Fibroblast of lung (primary cell): ENCODE measurements around the gene DCST2. TPM values are rescaled to one million over a fixed set of nuclear protein-coding genes. Genes with fewer than 3 reads are reported as not detected.
A peak's percentile ranks its signal among the peaks of the same experiment; 100 is the strongest.

ENCODE experiments used
- DNase-seq, 2 donors: peaks; one replicate each; pipeline versions ENCODE4 v3.0.0 to v3.0.0-alpha.2; 2010; ENCODE audit warnings: low read depth in 2 of 2
- H2AFZ ChIP-seq: 2 replicates; pipeline ENCODE4 v1.5.1; 2012; ENCODE audit warnings: low read length, control low read depth, inconsistent platforms
- H3K27ac ChIP-seq: 2 replicates; pipeline ENCODE4 v1.5.1; 2011; ENCODE audit warnings: low read length, control low read depth; ENCODE audit not compliant: insufficient read depth
- H3K27me3 ChIP-seq: 2 replicates; pipeline ENCODE4 v1.5.1; 2011; ENCODE audit warnings: mild to moderate bottlenecking, low read length; ENCODE audit not compliant: control insufficient read depth, insufficient read depth
- H3K36me3 ChIP-seq: 2 replicates; pipeline ENCODE4 v1.5.1; 2011; ENCODE audit warnings: low read length; ENCODE audit not compliant: control insufficient read depth, insufficient read depth
- H3K4me1 ChIP-seq: 2 replicates; pipeline ENCODE4 v1.5.1; 2011; ENCODE audit warnings: low read length; ENCODE audit not compliant: control insufficient read depth, insufficient read depth; ENCODE audit errors: extremely low read depth
- H3K4me2 ChIP-seq: 2 replicates; pipeline ENCODE4 v1.5.1; 2011; ENCODE audit warnings: low read length, control low read depth; ENCODE audit not compliant: insufficient read depth; ENCODE audit errors: extremely low read depth
- H3K4me3 ChIP-seq, 4 experiments: fragments of 200-600 bp in 1 of 4; sonication (generic) in 1 of 4; replicated peaks in 1 of 4; 2 replicates each; pipeline ENCODE4 v1.5.1; 2011 to 2016; ENCODE audit warnings: low read length in 4 of 4, low read depth in 3 of 4, mild to moderate bottlenecking in 3 of 4, control low read depth in 2 of 4, inconsistent platforms in 1 of 4, mixed read lengths in 1 of 4; ENCODE audit not compliant: insufficient read depth in 1 of 4; ENCODE audit errors: control extremely low read depth in 1 of 4
- H3K79me2 ChIP-seq: 2 replicates; pipeline ENCODE4 v1.5.1; 2012; ENCODE audit warnings: mild to moderate bottlenecking, low read length, inconsistent platforms; ENCODE audit not compliant: control insufficient read depth, insufficient read depth
- H3K9ac ChIP-seq: 2 replicates; pipeline ENCODE4 v1.5.1; 2011; ENCODE audit warnings: mild to moderate bottlenecking, low read length, control low read depth; ENCODE audit not compliant: insufficient read depth
- H3K9me3 ChIP-seq: 2 replicates; pipeline ENCODE4 v1.5.1; 2012; ENCODE audit warnings: low read depth, low read length; ENCODE audit not compliant: control insufficient read depth, insufficient read depth
- H4K20me1 ChIP-seq: 2 replicates; pipeline ENCODE4 v1.5.1; 2011; ENCODE audit warnings: low read length; ENCODE audit not compliant: control insufficient read depth, insufficient read depth; ENCODE audit errors: extremely low read depth
- CTCF ChIP-seq, 2 donors: IDR thresholded peaks in 1 of 2; conservative IDR thresholded peaks in 1 of 2; 1 replicate in 1 of 2; 2 replicates in 1 of 2; pipeline ENCODE4 v1.5.1; 2011 to 2012; ENCODE audit warnings: low read length in 2 of 2, control low read depth in 1 of 2, inconsistent platforms in 1 of 2, low read depth in 1 of 2, mild to moderate bottlenecking in 1 of 2
- EZH2 ChIP-seq: IDR thresholded peaks from 2 replicates; pipeline ENCODE4 v1.5.1; 2012; ENCODE audit warnings: low read length, control low read depth, mild to moderate bottlenecking; ENCODE audit errors: missing control alignments
- polyA plus RNA-seq, 2 donors: library from polyadenylated mRNA; depleted of rRNA in 1 of 2; stranded (reverse) in 1 of 2; unstranded in 1 of 2; fragments of >200 nt; gene quantifications; 2 replicates each; pipeline ENCODE4 v1.2.1, GENCODE V29; 2011 to 2012; ENCODE audit warnings: missing spikeins in 1 of 2
- total RNA-seq: library from RNA; depleted of rRNA; stranded (reverse); fragments of >200 nt; gene quantifications from 2 replicates; pipeline ENCODE4 v1.2.1, GENCODE V29; 2014

Gene DCST2
- total and polyA plus RNA-seq, 2 donors (not counting 1 experiment from before 2014, with no cell fraction given): 0.06 to 0.17 TPM

GRCh38 chr1:155000726-155001424 lies 32.7 kb downstream of the DCST2 start:
- peak; percentile 88 to 92 for DNase-seq
- Histone ChIP-seq H2AFZ (peak overlapping the region; percentile 49), H3K79me2 (peaks cover 13% of the 10 kb centered on the region), H3K27me3 (no peaks in the 10 kb centered on the region), H3K4me1 (peaks cover 26% of the 10 kb centered on the region), H3K4me3 (peak overlapping the region; percentile 57 to 86 (median 72)), H3K9me3 (no peaks in the 10 kb centered on the region), H3K9ac (peak overlapping the region; percentile 71), H4K20me1 (no peaks in the 10 kb centered on the region), H3K27ac (peak overlapping the region; percentile 80), H3K4me2 (peak overlapping the region; percentile 91), H3K36me3 (no peaks in the 10 kb centered on the region)
- TF ChIP-seq EZH2 (no peak), CTCF (conservative IDR thresholded peaks at IDR 0.05 in 1 of 2, IDR thresholded peaks at IDR 0.05 in 1 of 2; ENCODE audit: low read depth in 1 of 2, low read length in 2 of 2) (no peak)

GRCh38 chr1:155000411-155000725 lies 33.2 kb downstream of the DCST2 start:
- Histone ChIP-seq H3K4me3 (peak overlapping the region; percentile 18 to 86 (median 70)), H3K4me2 (peak overlapping the region; percentile 91), H3K9me3 (no peaks in the 10 kb centered on the region), H3K27me3 (no peaks in the 10 kb centered on the region), H3K4me1 (peaks cover 24% of the 10 kb centered on the region), H3K27ac (peak overlapping the region; percentile 80), H4K20me1 (no peaks in the 10 kb centered on the region), H3K79me2 (peaks cover 13% of the 10 kb centered on the region), H2AFZ (no peak overlapping the region), H3K9ac (peak overlapping the region; percentile 23), H3K36me3 (no peaks in the 10 kb centered on the region)
- peak in 1 of 2 donors; percentile 10 for DNase-seq
- TF ChIP-seq EZH2: no peak
- no peak for TF ChIP-seq CTCF (conservative IDR thresholded peaks at IDR 0.05 in 1 of 2, IDR thresholded peaks at IDR 0.05 in 1 of 2; ENCODE audit: low read depth in 1 of 2, low read length in 2 of 2)

- no peaks in the 10 kb centered on the region for H3K9me3 ChIP-seq
- TF ChIP-seq EZH2: no peak
- TF ChIP-seq CTCF (conservative IDR thresholded peaks at IDR 0.05 in 1 of 2, IDR thresholded peaks at IDR 0.05 in 1 of 2; ENCODE audit: low read depth in 1 of 2, low read length in 2 of 2): no peak
- H3K79me2 ChIP-seq: peaks cover 13% of the 10 kb centered on the region
- H3K9ac ChIP-seq: peak overlapping the region; percentile 23
- H3K4me2 ChIP-seq: peak overlapping the region; percentile 80
- peak overlapping the region; percentile 13 for H2AFZ ChIP-seq
- H4K20me1 ChIP-seq: no peaks in the 10 kb centered on the region
- peak overlapping the region; percentile 18 to 86 (median 64) for H3K4me3 ChIP-seq
- peaks cover 22% of the 10 kb centered on the region for H3K4me1 ChIP-seq
- DNase-seq: peak in 1 of 2 donors; percentile 11
- H3K27me3 ChIP-seq: no peaks in the 10 kb centered on the region
- no peaks in the 10 kb centered on the region for H3K36me3 ChIP-seq
- H3K27ac ChIP-seq: peak overlapping the region; percentile 47
Measured at GRCh38 chr1:154999571-155000410, 33.8 kb downstream of the DCST2 start.
